ENCODE data around the gene ERGIC2. TPM values are rescaled to one million over a fixed set of nuclear protein-coding genes. Genes with fewer than 3 reads are reported as not detected.

The ERGIC2 gene
- total and polyA plus RNA-seq, 9 of the 15 experiments (the other 6 are each of a cell fraction or from before 2014, with no cell fraction given): 24.1 to 180 (median 75.7) TPM

DNA sequence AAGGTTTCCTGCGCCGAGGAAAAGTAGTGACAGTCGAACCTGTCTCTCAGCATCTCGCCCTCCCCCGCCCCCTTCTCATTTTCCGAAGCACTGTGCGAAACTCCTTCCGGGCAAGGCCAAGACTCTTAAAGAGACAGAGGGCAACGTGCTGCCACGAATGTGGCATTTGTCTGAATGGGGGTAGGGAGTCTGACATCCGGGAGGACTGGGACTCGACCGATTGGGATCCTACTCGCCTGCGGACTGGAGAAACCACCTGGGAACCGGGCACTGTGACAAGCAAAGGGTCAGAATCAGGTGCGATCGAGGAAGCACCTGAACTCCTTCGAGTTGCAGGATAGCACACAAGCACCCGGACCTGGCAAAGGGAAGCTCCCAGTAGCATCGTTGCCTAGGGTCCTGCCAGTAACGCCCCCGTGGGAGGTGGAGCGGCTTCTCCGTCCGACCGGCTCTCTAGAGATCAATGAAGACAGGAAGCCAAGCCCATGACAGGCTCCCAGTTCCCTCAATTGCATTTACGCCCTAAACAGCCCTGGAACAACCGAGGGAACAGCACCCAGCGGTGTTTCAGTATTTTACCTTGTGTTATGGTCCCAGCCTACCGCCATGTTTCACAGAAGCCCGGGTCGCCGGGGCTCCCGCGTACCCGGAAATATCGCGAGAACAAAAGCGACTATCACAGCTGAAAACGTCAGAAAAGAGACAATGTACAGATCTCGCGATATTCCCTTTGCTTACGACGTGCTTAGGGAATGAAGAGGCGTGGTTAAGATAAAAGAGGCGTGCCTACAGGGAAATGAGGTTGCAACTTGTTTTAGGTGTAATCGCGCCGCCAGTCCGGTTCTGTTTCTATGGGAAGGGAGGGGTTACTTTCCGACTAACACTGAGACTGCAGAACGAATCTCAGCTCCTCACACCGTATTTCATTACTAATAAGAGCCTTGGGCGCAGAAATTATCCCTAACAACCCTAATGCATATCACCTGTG is at the start of gene ERGIC2 (continued):
- TF ChIP-seq KLF16 (IDR thresholded peaks at IDR 0.05) (no peak), MBD2 (IDR thresholded peaks at IDR 0.05; ENCODE audit: borderline replicate concordance, low read depth) (0 out of 2 replicates have a peak, but pooled peaks have one; percentile 38), ZNF3 (CRISPR knock-in tag; IDR thresholded peaks at IDR 0.05) (no peak), NUFIP1 (IDR thresholded peaks at IDR 0.05; ENCODE audit: partially characterized antibody) (no peak), ZNF146 (CRISPR knock-in tag; IDR thresholded peaks at IDR 0.05; ENCODE audit: unreplicated experiment) (no peak), SAP30 (IDR thresholded peaks at IDR 0.05; ENCODE audit: borderline replicate concordance, insufficient read depth, low read depth, low read length, poor library complexity, severe bottlenecking) (peak; percentile 76), TAL1 (IDR thresholded peaks at IDR 0.05) (no peak), EGR1 (conservative IDR thresholded peaks at IDR 0.05) (peak; percentile 64), CREB1 (IDR thresholded peaks at IDR 0.05) (peak; percentile 92), CREB1 (CRISPR knock-in tag; IDR thresholded peaks at IDR 0.05) (peak; percentile 80), HEY1 (CRISPR knock-in tag; IDR thresholded peaks at IDR 0.05; ENCODE audit: borderline replicate concordance) (no peak), TCF7L2 (IDR thresholded peaks at IDR 0.05; ENCODE audit: low read depth, low read length) (no peak), FIP1L1 (IDR thresholded peaks at IDR 0.05; ENCODE audit: low read depth, low read length, poor library complexity, severe bottlenecking) (no peak), TFAM (CRISPR knock-in tag; conservative IDR thresholded peaks at IDR 0.05) (no peak), NFE2L1 (tag; IDR thresholded peaks at IDR 0.05; ENCODE audit: borderline replicate concordance, low read depth) (no peak), ZNF354B (CRISPR knock-in tag; IDR thresholded peaks at IDR 0.05) (no peak), BMI1 (IDR thresholded peaks at IDR 0.05; ENCODE audit: low read length) (no peak)
- TF ChIP-seq, protein P1, sequence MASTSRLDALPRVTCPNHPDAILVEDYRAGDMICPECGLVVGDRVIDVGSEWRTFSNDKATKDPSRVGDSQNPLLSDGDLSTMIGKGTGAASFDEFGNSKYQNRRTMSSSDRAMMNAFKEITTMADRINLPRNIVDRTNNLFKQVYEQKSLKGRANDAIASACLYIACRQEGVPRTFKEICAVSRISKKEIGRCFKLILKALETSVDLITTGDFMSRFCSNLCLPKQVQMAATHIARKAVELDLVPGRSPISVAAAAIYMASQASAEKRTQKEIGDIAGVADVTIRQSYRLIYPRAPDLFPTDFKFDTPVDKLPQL (IDR thresholded peaks at IDR 0.05; ENCODE audit: extremely low read depth, insufficient read length): no peak
- TF ChIP-seq, protein P2, sequence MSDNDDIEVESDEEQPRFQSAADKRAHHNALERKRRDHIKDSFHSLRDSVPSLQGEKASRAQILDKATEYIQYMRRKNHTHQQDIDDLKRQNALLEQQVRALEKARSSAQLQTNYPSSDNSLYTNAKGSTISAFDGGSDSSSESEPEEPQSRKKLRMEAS (CRISPR knock-in tag; IDR thresholded peaks at IDR 0.05): no peak
- TF ChIP-seq, protein P3, sequence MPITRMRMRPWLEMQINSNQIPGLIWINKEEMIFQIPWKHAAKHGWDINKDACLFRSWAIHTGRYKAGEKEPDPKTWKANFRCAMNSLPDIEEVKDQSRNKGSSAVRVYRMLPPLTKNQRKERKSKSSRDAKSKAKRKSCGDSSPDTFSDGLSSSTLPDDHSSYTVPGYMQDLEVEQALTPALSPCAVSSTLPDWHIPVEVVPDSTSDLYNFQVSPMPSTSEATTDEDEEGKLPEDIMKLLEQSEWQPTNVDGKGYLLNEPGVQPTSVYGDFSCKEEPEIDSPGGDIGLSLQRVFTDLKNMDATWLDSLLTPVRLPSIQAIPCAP (CRISPR knock-in tag; IDR thresholded peaks at IDR 0.05; ENCODE audit: borderline replicate concordance): no peak
- TF ChIP-seq, protein P4, sequence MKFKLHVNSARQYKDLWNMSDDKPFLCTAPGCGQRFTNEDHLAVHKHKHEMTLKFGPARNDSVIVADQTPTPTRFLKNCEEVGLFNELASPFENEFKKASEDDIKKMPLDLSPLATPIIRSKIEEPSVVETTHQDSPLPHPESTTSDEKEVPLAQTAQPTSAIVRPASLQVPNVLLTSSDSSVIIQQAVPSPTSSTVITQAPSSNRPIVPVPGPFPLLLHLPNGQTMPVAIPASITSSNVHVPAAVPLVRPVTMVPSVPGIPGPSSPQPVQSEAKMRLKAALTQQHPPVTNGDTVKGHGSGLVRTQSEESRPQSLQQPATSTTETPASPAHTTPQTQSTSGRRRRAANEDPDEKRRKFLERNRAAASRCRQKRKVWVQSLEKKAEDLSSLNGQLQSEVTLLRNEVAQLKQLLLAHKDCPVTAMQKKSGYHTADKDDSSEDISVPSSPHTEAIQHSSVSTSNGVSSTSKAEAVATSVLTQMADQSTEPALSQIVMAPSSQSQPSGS (CRISPR knock-in tag; IDR thresholded peaks at IDR 0.05): no peak
- TF ChIP-seq, protein P5, sequence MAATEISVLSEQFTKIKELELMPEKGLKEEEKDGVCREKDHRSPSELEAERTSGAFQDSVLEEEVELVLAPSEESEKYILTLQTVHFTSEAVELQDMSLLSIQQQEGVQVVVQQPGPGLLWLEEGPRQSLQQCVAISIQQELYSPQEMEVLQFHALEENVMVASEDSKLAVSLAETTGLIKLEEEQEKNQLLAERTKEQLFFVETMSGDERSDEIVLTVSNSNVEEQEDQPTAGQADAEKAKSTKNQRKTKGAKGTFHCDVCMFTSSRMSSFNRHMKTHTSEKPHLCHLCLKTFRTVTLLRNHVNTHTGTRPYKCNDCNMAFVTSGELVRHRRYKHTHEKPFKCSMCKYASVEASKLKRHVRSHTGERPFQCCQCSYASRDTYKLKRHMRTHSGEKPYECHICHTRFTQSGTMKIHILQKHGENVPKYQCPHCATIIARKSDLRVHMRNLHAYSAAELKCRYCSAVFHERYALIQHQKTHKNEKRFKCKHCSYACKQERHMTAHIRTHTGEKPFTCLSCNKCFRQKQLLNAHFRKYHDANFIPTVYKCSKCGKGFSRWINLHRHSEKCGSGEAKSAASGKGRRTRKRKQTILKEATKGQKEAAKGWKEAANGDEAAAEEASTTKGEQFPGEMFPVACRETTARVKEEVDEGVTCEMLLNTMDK (IDR thresholded peaks at IDR 0.05; ENCODE audit: borderline replicate concordance, insufficient read depth, low read depth, low read length, poor library complexity, severe bottlenecking): no peak
